Panc1 (cell line): ENCODE data around the gene PPFIA4. TPM values are rescaled to one million over a fixed set of nuclear protein-coding genes. Genes with fewer than 3 reads are reported as not detected.

Experiments
- ATAC-seq: fragments of 200-7000 bp; cut with Tn5 transposase; 2 replicates; pipeline ENCODE4 v1.9.1; 2020; ENCODE audit warnings: mild to moderate bottlenecking, moderate library complexity
- BruUV-seq: library from RNA; stranded (reverse); fragments of 400-500 nt; replicated peaks from 2 replicates; lab custom pipeline; 2021; lab: Mats Ljungman, UMichigan
- CTCF ChIA-PET: fragments of 300-600 bp; sonication (Branson Sonifier 250); formaldehyde crosslinking; loops from one replicate; lab custom pipeline; 2022; ENCODE audit warnings: antibody characterized with exemption; lab: Charles Lee
- POLR2A ChIA-PET: fragments of 300-600 bp; sonication (Branson Sonifier 250); formaldehyde crosslinking; loops from one replicate; lab custom pipeline; 2022; ENCODE audit warnings: antibody characterized with exemption; lab: Charles Lee
- DNase-seq: peaks from one replicate; pipeline ENCODE4 v3.0.0-alpha.2; 2010; ENCODE audit warnings: low read depth, low spot score
- H3K27ac ChIP-seq: 2 replicates; pipeline ENCODE4 v1.5.1; 2011; ENCODE audit warnings: mild to moderate bottlenecking, low read length, inconsistent platforms
- H3K27me3 ChIP-seq: fragments of 200-500 bp; sonication (Bioruptor generic); 2 replicates; pipeline ENCODE4 v1.6.0; 2014; ENCODE audit warnings: low read length, inconsistent platforms; ENCODE audit not compliant: control insufficient read depth, insufficient read depth
- H3K36me3 ChIP-seq: fragments of 200-500 bp; sonication (Bioruptor generic); 2 replicates; pipeline ENCODE4 v1.5.1; 2014; ENCODE audit warnings: inconsistent platforms, mild to moderate bottlenecking, low read length, moderate library complexity; ENCODE audit not compliant: control insufficient read depth, insufficient read depth
- H3K4me1 ChIP-seq: 2 replicates; pipeline ENCODE4 v1.5.1; 2011; ENCODE audit warnings: inconsistent platforms, mild to moderate bottlenecking, low read length, moderate library complexity; ENCODE audit not compliant: control insufficient read depth, insufficient read depth
- H3K4me3 ChIP-seq, 2 experiments: 2 replicates each; pipeline ENCODE4 v1.5.1; 2011 to 2012; ENCODE audit warnings: low read depth in 2 of 2, low read length in 2 of 2, mild to moderate bottlenecking in 2 of 2, inconsistent platforms in 1 of 2, moderate library complexity in 1 of 2
- H3K9me3 ChIP-seq: fragments of 200-500 bp; sonication (Bioruptor generic); 2 replicates; pipeline ENCODE4 v1.5.1; 2014; ENCODE audit warnings: low read depth, mild to moderate bottlenecking, inconsistent platforms, low read length, moderate library complexity; ENCODE audit not compliant: control insufficient read depth, insufficient read depth
- CTCF ChIP-seq: fragments of 450-650 bp; IDR thresholded peaks from 2 replicates; pipeline ENCODE4 v1.5.1; 2017; ENCODE audit warnings: mild to moderate bottlenecking
- POLR2AphosphoS5 ChIP-seq: IDR thresholded peaks from 2 replicates; pipeline ENCODE4 v1.6.1; 2012; ENCODE audit warnings: mild to moderate bottlenecking, low read depth, low read length, moderate library complexity
- REST ChIP-seq, 2 experiments: IDR thresholded peaks; 2 replicates each; pipeline ENCODE4 v1.6.1; 2011 to 2012; ENCODE audit warnings: low read depth in 2 of 2, control low read depth in 1 of 2, low read length in 1 of 2, mild to moderate bottlenecking in 1 of 2, moderate library complexity in 1 of 2; ENCODE audit not compliant: insufficient read depth in 1 of 2
- SIN3A ChIP-seq: IDR thresholded peaks from 2 replicates; pipeline ENCODE4 v1.6.1; 2012; ENCODE audit warnings: low read depth, mild to moderate bottlenecking, low read length, moderate library complexity, borderline replicate concordance; ENCODE audit not compliant: insufficient read depth
- TCF7L2 ChIP-seq: IDR thresholded peaks from 2 replicates; pipeline ENCODE4 v1.6.1; 2011; ENCODE audit warnings: mild to moderate bottlenecking, low read depth, low read length, inconsistent platforms
- in situ Hi-C: cut with HindIII; loops from 2 replicates; pipeline ENCODE4 v1.10.0; 2016; ENCODE audit warnings: low sequenced_read_pairs, low pct_unique_long_range_greater_than_20kb
- intact Hi-C: fragments of 100-400 bp; cut with micrococcal nuclease; formaldehyde crosslinking; loops from one replicate; pipeline ENCODE4 v1.10.0; 2022; ENCODE audit not compliant: unreplicated experiment
- total RNA-seq: library from RNA; stranded (reverse); gene quantifications from one replicate; pipeline ENCODE4 v1.2.1, GENCODE V29; 2021; ENCODE audit not compliant: unreplicated experiment

PPFIA4 gene
- total RNA-seq, 1 experiment from 2014 or later = 1.9 TPM

GRCh38 chr1:203066965-203067364 lies 40.7 kb downstream of the PPFIA4 start:
- no peaks in the 10 kb centered on the region for H3K4me1 ChIP-seq
- no peaks in the 10 kb centered on the region for H3K27me3 ChIP-seq
- BruUV-seq = no TSS peak
- ATAC-seq = no peak
- ChIA-PET CTCF (no interaction called here), POLR2A (no interaction called here)
- no peaks in the 10 kb centered on the region for H3K36me3 ChIP-seq
- no peak for DNase-seq
- in situ Hi-C loops = no loop called here
- H3K9me3 ChIP-seq = no peaks in the 10 kb centered on the region
- H3K4me3 ChIP-seq = no peak overlapping the region
- TF ChIP-seq CTCF (no peak), POLR2AphosphoS5 (no peak), TCF7L2 (no peak), REST (IDR thresholded peaks at IDR 0.05; ENCODE audit: insufficient read depth in 1 of 2, low read depth in 2 of 2, low read length in 1 of 2) (no peak), SIN3A (no peak)
- intact Hi-C loops = no loop called here
- no peak overlapping the region for H3K27ac ChIP-seq

GRCh38 chr1:203069030-203069747 lies 42.9 kb downstream of the PPFIA4 start:
- POLR2A ChIA-PET = interaction anchor here (0.6 kb wide), 1 partner anchor 267 kb away, joined by 3 read pairs; no protein-coding TSS in a partner anchor
- CTCF ChIA-PET = no interaction called here
- Histone ChIP-seq H3K9me3 (no peaks in the 10 kb centered on the region), H3K36me3 (no peaks in the 10 kb centered on the region), H3K27me3 (no peaks in the 10 kb centered on the region), H3K27ac (no peak overlapping the region), H3K4me3 (no peak overlapping the region), H3K4me1 (no peaks in the 10 kb centered on the region)
- no TSS peak for BruUV-seq
- intact Hi-C loops = no loop called here
- TF ChIP-seq SIN3A = no peak
- TF ChIP-seq POLR2AphosphoS5 = no peak
- TF ChIP-seq CTCF = no peak
- no peak for DNase-seq
- in situ Hi-C loops = no loop called here
- no peak for ATAC-seq
